Lower leg skin (tissue), 3 donors: ENCODE data around the gene PHETA2.

ENCODE experiments used
- CTCF ChIP-seq, 3 donors: fragments of 450-650 bp; IDR thresholded peaks; one replicate each; pipeline ENCODE4 v1.5.1; 2016; ENCODE audit warnings: antibody characterized with exemption in 3 of 3, mild to moderate bottlenecking in 3 of 3, moderate library complexity in 2 of 3
- POLR2A ChIP-seq, 2 donors: fragments of 450-650 bp; IDR thresholded peaks; one replicate each; pipeline ENCODE4 v1.6.1; 2016 to 2017; ENCODE audit warnings: antibody characterized with exemption in 2 of 2, mild to moderate bottlenecking in 1 of 2, moderate library complexity in 1 of 2

- no peak for TF ChIP-seq CTCF (IDR thresholded peaks at IDR 0.05)
- TF ChIP-seq POLR2A (IDR thresholded peaks at IDR 0.05), result no peak
These were observed 34.8 kb upstream of the PHETA2 start for GRCh38 chr22:42039271-42039670.
